HCT116 (cell line): ENCODE measurements around the gene DLG2. TPM values are rescaled to one million over a fixed set of nuclear protein-coding genes. Genes with fewer than 3 reads are reported as not detected.

Experiments
- ATAC-seq: fragments of 200-7000 bp; cut with Tn5 transposase; 2 replicates; pipeline ENCODE4 v1.9.1; 2020; ENCODE audit warnings: mild to moderate bottlenecking, moderate library complexity
- BruUV-seq: library from RNA; stranded (reverse); fragments of 400-500 nt; replicated peaks from 2 replicates; lab custom pipeline; 2021; lab: Mats Ljungman, UMichigan
- CTCF ChIA-PET: fragments of 300-600 bp; sonication (Branson Sonifier 250); formaldehyde crosslinking; loops from one replicate; lab custom pipeline; 2021; ENCODE audit warnings: antibody characterized with exemption; lab: Charles Lee
- POLR2A ChIA-PET: fragments of 300-600, 350-600 bp; sonication (Branson Sonifier 250); formaldehyde crosslinking; loops from one replicate; lab custom pipeline; 2021; ENCODE audit warnings: antibody characterized with exemption; lab: Charles Lee
- RAD21 ChIA-PET, 2 experiments: fragments of 300-600 bp; sonication (Branson Sonifier 250); formaldehyde crosslinking; loops; one replicate each; lab custom pipeline; 2023; ENCODE audit warnings: low total read pairs in 2 of 2; ENCODE audit not compliant: uncharacterized antibody in 2 of 2, unreplicated experiment in 2 of 2, low non-redundant PET in 1 of 2; lab: Charles Lee
- DNase-seq: peaks from one replicate; pipeline ENCODE4 v3.0.0-alpha.2; 2010; ENCODE audit warnings: low read depth, low spot score
- H2AFZ ChIP-seq: fragments of 200-600 bp; shearing (Covaris generic), sonication (generic); 2 replicates; pipeline ENCODE4 v1.6.1; 2017; ENCODE audit warnings: low read depth, mixed run types, mixed read lengths, antibody characterized with exemption, low read length; ENCODE audit not compliant: poor library complexity, severe bottlenecking
- H3K27ac ChIP-seq: 2 replicates; pipeline ENCODE4 v1.5.1; 2012; ENCODE audit warnings: low read depth, low read length
- H3K27me3 ChIP-seq: fragments of 200-600 bp; sonication (generic); 2 replicates; pipeline ENCODE4 v1.6.1; 2016; ENCODE audit warnings: mixed run types, low read length, mixed read lengths; ENCODE audit not compliant: insufficient read depth
- H3K36me3 ChIP-seq, 2 experiments: fragments of 200-500 bp in 1 of 2; fragments of 200-600 bp in 1 of 2; sonication (Bioruptor generic) in 1 of 2; sonication (generic) in 1 of 2; 2 replicates each; pipeline versions ENCODE4 v1.5.1 to v1.6.1; 2014 to 2016; ENCODE audit warnings: low read length in 2 of 2, inconsistent platforms in 1 of 2, mixed read lengths in 1 of 2, mixed run types in 1 of 2; ENCODE audit not compliant: insufficient read depth in 2 of 2, control insufficient read depth in 1 of 2
- H3K4me1 ChIP-seq, 2 experiments: fragments of 200-600 bp in 1 of 2; sonication (generic) in 1 of 2; 2 replicates each; pipeline versions ENCODE4 v1.5.1 to v1.6.1; 2012 to 2017; ENCODE audit warnings: low read length in 2 of 2, inconsistent platforms in 1 of 2, mild to moderate bottlenecking in 1 of 2, mixed read lengths in 1 of 2, mixed run types in 1 of 2, moderate library complexity in 1 of 2; ENCODE audit not compliant: insufficient read depth in 2 of 2, control insufficient read depth in 1 of 2
- H3K4me2 ChIP-seq: fragments of 200-600 bp; sonication (generic); 2 replicates; pipeline ENCODE4 v1.6.1; 2017; ENCODE audit warnings: mixed run types, low read length, mixed read lengths
- H3K4me3 ChIP-seq, 2 experiments: fragments of 200-600 bp in 1 of 2; sonication (generic) in 1 of 2; replicated peaks in 1 of 2; 2 replicates each; pipeline ENCODE4 v1.5.1; 2011 to 2016; ENCODE audit warnings: low read length in 2 of 2, control low read depth in 1 of 2, low read depth in 1 of 2, mild to moderate bottlenecking in 1 of 2, mixed read lengths in 1 of 2, mixed run types in 1 of 2
- H3K79me2 ChIP-seq: fragments of 200-600 bp; sonication (generic); 2 replicates; pipeline ENCODE4 v1.6.1; 2017; ENCODE audit warnings: mild to moderate bottlenecking, mixed run types, low read length, moderate library complexity, mixed read lengths; ENCODE audit not compliant: insufficient read depth
- H3K9ac ChIP-seq: fragments of 200-600 bp; sonication (generic); 2 replicates; pipeline ENCODE4 v1.6.1; 2016; ENCODE audit warnings: low read length, mixed read lengths
- H3K9me2 ChIP-seq: fragments of 200-600 bp; sonication (generic), shearing (Covaris generic); 2 replicates; pipeline ENCODE4 v1.6.1; 2017; ENCODE audit warnings: mixed run types, mild to moderate bottlenecking, moderate library complexity; ENCODE audit not compliant: insufficient read depth
- H3K9me3 ChIP-seq, 2 experiments: fragments of 200-500 bp in 1 of 2; fragments of 200-600 bp in 1 of 2; sonication (Bioruptor generic) in 1 of 2; sonication (generic) in 1 of 2; 2 replicates each; pipeline ENCODE4 v1.6.1; 2014 to 2017; ENCODE audit warnings: low read length in 2 of 2, mixed read lengths in 2 of 2, inconsistent platforms in 1 of 2, low read depth in 1 of 2, mild to moderate bottlenecking in 1 of 2, mixed run types in 1 of 2, moderate library complexity in 1 of 2; ENCODE audit not compliant: control insufficient read depth in 1 of 2, insufficient read depth in 1 of 2
- H4K20me1 ChIP-seq: fragments of 200-600 bp; sonication (generic), shearing (Covaris generic); 2 replicates; pipeline ENCODE4 v1.6.1; 2017; ENCODE audit warnings: mixed run types, mild to moderate bottlenecking, moderate library complexity; ENCODE audit not compliant: insufficient read depth
- ATF3 ChIP-seq: IDR thresholded peaks from 2 replicates; pipeline ENCODE4 v1.6.1; 2012
- CBX3 ChIP-seq: IDR thresholded peaks from 2 replicates; pipeline ENCODE4 v1.6.1; 2012; ENCODE audit warnings: low read depth
- CTCF ChIP-seq, 3 experiments: fragments of 200-600 bp in 1 of 3; sonication (generic) in 1 of 3; IDR thresholded peaks in 2 of 3; conservative IDR thresholded peaks in 1 of 3; 2 replicates each; pipeline ENCODE4 v1.5.1; 2012 to 2017; ENCODE audit warnings: low read depth in 2 of 3, low read length in 2 of 3, antibody characterized with exemption in 1 of 3, borderline replicate concordance in 1 of 3, control low read depth in 1 of 3, mild to moderate bottlenecking in 1 of 3, mixed read lengths in 1 of 3, mixed run types in 1 of 3, moderate library complexity in 1 of 3; ENCODE audit not compliant: insufficient read depth in 1 of 3
- EGR1 ChIP-seq: IDR thresholded peaks from 2 replicates; pipeline ENCODE4 v1.6.1; 2012; ENCODE audit warnings: low read depth
- ELF1 ChIP-seq: IDR thresholded peaks from 2 replicates; pipeline ENCODE4 v1.6.1; 2012; ENCODE audit warnings: low read depth, borderline replicate concordance
- EZH2phosphoT487 ChIP-seq: fragments of 200-600 bp; IDR thresholded peaks from 2 replicates; pipeline ENCODE4 v1.6.1; 2018; ENCODE audit warnings: antibody characterized with exemption, borderline replicate concordance
- FOSL1 ChIP-seq: IDR thresholded peaks from 2 replicates; pipeline ENCODE4 v1.6.1; 2012; ENCODE audit warnings: low read depth
- JUND ChIP-seq: IDR thresholded peaks from 2 replicates; pipeline ENCODE4 v1.6.1; 2012
- MAX ChIP-seq: IDR thresholded peaks from 2 replicates; pipeline ENCODE4 v1.6.1; 2012
- POLR2AphosphoS5 ChIP-seq: IDR thresholded peaks from 2 replicates; pipeline ENCODE4 v1.6.1; 2011; ENCODE audit warnings: mild to moderate bottlenecking, low read depth, low read length, moderate library complexity
- REST ChIP-seq: IDR thresholded peaks from 2 replicates; pipeline ENCODE4 v1.6.1; 2012; ENCODE audit warnings: low read depth
- SRF ChIP-seq: IDR thresholded peaks from 2 replicates; pipeline ENCODE4 v1.6.1; 2012; ENCODE audit warnings: low read depth
- YY1 ChIP-seq: IDR thresholded peaks from 2 replicates; pipeline ENCODE4 v1.6.1; 2011; ENCODE audit warnings: low read length, low read depth, moderate library complexity, mild to moderate bottlenecking; ENCODE audit not compliant: insufficient replicate concordance; ENCODE audit errors: extremely low read depth
- ZBTB33 ChIP-seq: IDR thresholded peaks from 2 replicates; pipeline ENCODE4 v1.6.1; 2011; ENCODE audit warnings: mild to moderate bottlenecking, low read length, moderate library complexity; ENCODE audit not compliant: insufficient replicate concordance; ENCODE audit errors: extremely low read depth
- ZFX ChIP-seq: fragments of 450-650 bp; IDR thresholded peaks from 2 replicates; pipeline ENCODE4 v1.6.1; 2017
- ZNF274 ChIP-seq: fragments of 200-500 bp; sonication (Bioruptor generic); IDR thresholded peaks from 2 replicates; pipeline ENCODE4 v1.6.1; 2014; ENCODE audit warnings: mild to moderate bottlenecking, low read depth, low read length, inconsistent platforms
- intact Hi-C: fragments of 100-400 bp; cut with micrococcal nuclease; formaldehyde crosslinking; loops from 2 replicates; pipeline ENCODE4 v1.10.0; 2022
- total RNA-seq: library from RNA; stranded (reverse); gene quantifications from one replicate; pipeline ENCODE4 v1.2.1, GENCODE V29; 2021; ENCODE audit not compliant: unreplicated experiment

The DLG2 gene
- total RNA-seq, 1 experiment from 2014 or later, result 2.4 TPM

- no peak for TF ChIP-seq REST
- TF ChIP-seq, all 23 proteins: peak for 0
Measured at GRCh38 chr11:85301895-85302678, 325.1 kb downstream of the DLG2 start (continued).

- DNase-seq (no peak), ATAC-seq (no peak)
- H3K4me3 ChIP-seq, result no peak overlapping the region
- no peaks in the 10 kb centered on the region for H4K20me1 ChIP-seq
- ChIA-PET RAD21 (no interaction called here), POLR2A (no interaction called here), CTCF (no interaction called here)
- intact Hi-C loops, result no loop called here
- H2AFZ ChIP-seq, result no peak overlapping the region
- H3K27ac ChIP-seq, result no peak overlapping the region
- BruUV-seq, result no TSS peak
- H3K9me3 ChIP-seq, result no peaks in the 10 kb centered on the region
- H3K9me2 ChIP-seq, result no peaks in the 10 kb centered on the region
- no peak overlapping the region for H3K4me2 ChIP-seq
- no peak overlapping the region for H3K9ac ChIP-seq
- no peaks in the 10 kb centered on the region for H3K4me1 ChIP-seq
- H3K36me3 ChIP-seq, result no peaks in the 10 kb centered on the region
- H3K79me2 ChIP-seq, result no peaks in the 10 kb centered on the region
- no peaks in the 10 kb centered on the region for H3K27me3 ChIP-seq
- no peak for TF ChIP-seq YY1
- no peak for TF ChIP-seq MAX
- TF ChIP-seq ZNF274, result no peak
- no peak for TF ChIP-seq FOSL1
- TF ChIP-seq ZFX, result no peak
- no peak for TF ChIP-seq POLR2AphosphoS5
- no peak for TF ChIP-seq ZBTB33
- no peak for TF ChIP-seq ELF1
- no peak for TF ChIP-seq EZH2phosphoT487
- no peak for TF ChIP-seq EGR1
- no peak for TF ChIP-seq ATF3
- no peak for TF ChIP-seq SRF
- TF ChIP-seq CBX3, result no peak
- TF ChIP-seq CTCF (IDR thresholded peaks at IDR 0.05 in 2 of 3, conservative IDR thresholded peaks at IDR 0.05 in 1 of 3; ENCODE audit: borderline replicate concordance in 1 of 3, insufficient read depth in 1 of 3, low read depth in 2 of 3, low read length in 2 of 3), result no peak
- no peak for TF ChIP-seq JUND
Measured at GRCh38 chr11:85299258-85299942, 327.7 kb downstream of the DLG2 start.
